Measurements from ENCODE around the gene RBMS3. TPM values are rescaled to one million over a fixed set of nuclear protein-coding genes. Genes with fewer than 3 reads are reported as not detected.

RBMS3 gene
- total RNA-seq, 1 donor from 2014 or later, result 58.5 TPM

- intact Hi-C loops (cut with DNase I), result no loop called here
- Histone ChIP-seq H3K4me3 (no peak overlapping the region), H3K27me3 (ENCODE audit: low read depth) (no peaks in the 10 kb centered on the region), H3K36me3 (no peaks in the 10 kb centered on the region), H3K4me1 (no peaks in the 10 kb centered on the region), H3K27ac (no peak overlapping the region), H3K9me3 (no peaks in the 10 kb centered on the region)
- DNase-seq (no peak), ATAC-seq (no peak)
- no peak for TF ChIP-seq CTCF (IDR thresholded peaks at IDR 0.05)
Measured at GRCh38 chr3:29241855-29242254, 39.0 kb upstream of the RBMS3 start.

GRCh38 chr3:29242296-29242695, 38.6 kb upstream of the RBMS3 start:
- H3K36me3 ChIP-seq, result no peaks in the 10 kb centered on the region
- no peaks in the 10 kb centered on the region for H3K9me3 ChIP-seq
- H3K4me3 ChIP-seq, result no peak overlapping the region
- no peak overlapping the region for H3K27ac ChIP-seq
- no peaks in the 10 kb centered on the region for H3K27me3 ChIP-seq (ENCODE audit: low read depth)
- no peak for ATAC-seq
- DNase-seq, result no peak
- no peak for TF ChIP-seq CTCF (IDR thresholded peaks at IDR 0.05)
- intact Hi-C loops (cut with DNase I), result no loop called here
- H3K4me1 ChIP-seq, result no peaks in the 10 kb centered on the region

GRCh38 chr3:29245441-29245840, 35.4 kb upstream of the RBMS3 start:
- TF ChIP-seq CTCF (IDR thresholded peaks at IDR 0.05), result no peak
- H3K4me3 ChIP-seq, result no peak overlapping the region
- no peaks in the 10 kb centered on the region for H3K36me3 ChIP-seq
- H3K4me1 ChIP-seq, result no peaks in the 10 kb centered on the region
- no peak overlapping the region for H3K27ac ChIP-seq
- H3K9me3 ChIP-seq, result no peaks in the 10 kb centered on the region
- H3K27me3 ChIP-seq (ENCODE audit: low read depth), result no peaks in the 10 kb centered on the region
- no peak for ATAC-seq
- DNase-seq, result no peak
- intact Hi-C loops (cut with DNase I), result no loop called here

GRCh38 chr3:29247088-29247745, 33.7 kb upstream of the RBMS3 start:
- Histone ChIP-seq H3K27ac (no peak overlapping the region), H3K9me3 (no peaks in the 10 kb centered on the region), H3K27me3 (ENCODE audit: low read depth) (no peaks in the 10 kb centered on the region), H3K4me3 (no peak overlapping the region), H3K4me1 (no peaks in the 10 kb centered on the region), H3K36me3 (no peaks in the 10 kb centered on the region)
- intact Hi-C loops (cut with DNase I), result no loop called here
- ATAC-seq (no peak), DNase-seq (no peak)
- TF ChIP-seq CTCF (IDR thresholded peaks at IDR 0.05), result no peak

GRCh38 chr3:29249829-29250345, 31.0 kb upstream of the RBMS3 start:
- TF ChIP-seq CTCF (IDR thresholded peaks at IDR 0.05), result no peak
- Histone ChIP-seq H3K36me3 (no peaks in the 10 kb centered on the region), H3K27me3 (ENCODE audit: low read depth) (no peaks in the 10 kb centered on the region), H3K9me3 (no peaks in the 10 kb centered on the region), H3K4me3 (no peak overlapping the region), H3K27ac (no peak overlapping the region), H3K4me1 (no peaks in the 10 kb centered on the region)
- intact Hi-C loops (cut with DNase I), result no loop called here
- ATAC-seq, result no peak
- no peak for DNase-seq

Measured in lower lobe of right lung (tissue), 2 donors.